ENCODE data around the gene MIER1.
"Not testable (repeated sequence)": the region's sequence is repeated elsewhere in the genome, so short reads cannot be mapped to it uniquely, and the experiment has no call there.

The MIER1 gene

GRCh38 chr1:66938613-66939012 lies 13.8 kb downstream of the MIER1 start:
- no peak for DNase-seq

- DNase-seq, result no peak
Measured at GRCh38 chr1:66940981-66941380, 16.2 kb downstream of the MIER1 start.

- peak in 1 of 2 experiments; percentile 14 for DNase-seq
Measured at GRCh38 chr1:66943361-66943969, 18.7 kb downstream of the MIER1 start.

GRCh38 chr1:66944330-66945274 lies 19.8 kb downstream of the MIER1 start:
- DNase-seq, result no peak

- DNase-seq, result no peak
Measured at GRCh38 chr1:66945316-66945715, 20.5 kb downstream of the MIER1 start.

- no peak for DNase-seq
Measured at GRCh38 chr1:66947267-66947666, 22.5 kb downstream of the MIER1 start.

- DNase-seq, result no peak
Measured at GRCh38 chr1:66951513-66951912, 26.7 kb downstream of the MIER1 start.

- no peak for DNase-seq
Measured at GRCh38 chr1:66954208-66954607, 29.4 kb downstream of the MIER1 start.

GRCh38 chr1:66957938-66958337 lies 33.1 kb downstream of the MIER1 start:
- DNase-seq, result no peak

- DNase-seq, result not testable (repeated sequence)
Measured at GRCh38 chr1:66966188-66966873, 41.5 kb downstream of the MIER1 start.

GRCh38 chr1:66968574-66968973 lies 43.8 kb downstream of the MIER1 start:
- DNase-seq, result no peak

GRCh38 chr1:66978201-66978600 lies 53.4 kb downstream of the MIER1 start:
- DNase-seq, result no peak

GRCh38 chr1:66979621-66980020 lies 54.8 kb downstream of the MIER1 start:
- DNase-seq, result not testable (repeated sequence)

- DNase-seq, result no peak
Measured at GRCh38 chr1:66980745-66981367, 56.1 kb downstream of the MIER1 start.

- DNase-seq, result no peak
Measured at GRCh38 chr1:66981679-66982078, 56.9 kb downstream of the MIER1 start.

GRCh38 chr1:66982561-66983260 lies 57.9 kb downstream of the MIER1 start:
- no peak for DNase-seq

- DNase-seq, result no peak
Measured at GRCh38 chr1:66984491-66984890, 59.7 kb downstream of the MIER1 start.

- no peak for DNase-seq
Measured at GRCh38 chr1:66985835-66986234, 61.0 kb downstream of the MIER1 start.

- no peak for DNase-seq
Measured at GRCh38 chr1:66993076-66993475, 68.3 kb downstream of the MIER1 start.

GRCh38 chr1:66996018-66996682 lies 71.4 kb downstream of the MIER1 start:
- peak; percentile 13 to 48 for DNase-seq

GRCh38 chr1:66998972-66999371 lies 74.2 kb downstream of the MIER1 start:
- no peak for DNase-seq

Measured in NCI-H524 (cell line).